Fibroblast of skin of abdomen (primary cell): Measurements from ENCODE around the gene MBLAC1.

Experiments
- DNase-seq: peaks from one replicate; pipeline ENCODE4 v3.0.0-alpha.2; 2013

MBLAC1 gene

GRCh38 chr7:100095704-100096103 is 31.1 kb upstream of the MBLAC1 start:
- DNase-seq = no peak

GRCh38 chr7:100098913-100099312 is 27.9 kb upstream of the MBLAC1 start:
- no peak for DNase-seq

GRCh38 chr7:100099452-100099851 is 27.3 kb upstream of the MBLAC1 start:
- no peak for DNase-seq

GRCh38 chr7:100100420-100101015 is 26.2 kb upstream of the MBLAC1 start:
- peak; percentile 99 for DNase-seq

- peak; percentile 100 for DNase-seq
Observed at GRCh38 chr7:100101016-100101862, 25.5 kb upstream of the MBLAC1 start, which contains the start of the genes AP4M1 and MCM7. AP4M1 (plus strand) TSS chr7:100101643; CDS start chr7:100101715, 72 bp downstream. MCM7 (minus strand) TSS chr7:100101397; CDS start chr7:100101294, 103 bp downstream.

- peak; percentile 53 for DNase-seq
Observed at GRCh38 chr7:100102950-100103840, 23.6 kb upstream of the MBLAC1 start.

GRCh38 chr7:100105534-100105933 is 21.2 kb upstream of the MBLAC1 start:
- no peak for DNase-seq

- no peak for DNase-seq
Observed at GRCh38 chr7:100106633-100107032, 20.1 kb upstream of the MBLAC1 start.

- no peak for DNase-seq
Observed at GRCh38 chr7:100107125-100107737, 19.5 kb upstream of the MBLAC1 start.

GRCh38 chr7:100107890-100108289 is 18.9 kb upstream of the MBLAC1 start:
- DNase-seq = no peak

- DNase-seq = no peak
Observed at GRCh38 chr7:100109521-100110163, 17.1 kb upstream of the MBLAC1 start.

- DNase-seq = no peak
Observed at GRCh38 chr7:100111156-100111555, 15.6 kb upstream of the MBLAC1 start.

GRCh38 chr7:100111914-100112313 is 14.9 kb upstream of the MBLAC1 start:
- no peak for DNase-seq

- no peak for DNase-seq
Observed at GRCh38 chr7:100115026-100115425, 11.7 kb upstream of the MBLAC1 start.

GRCh38 chr7:100118388-100119071 is 8.2 kb upstream of the MBLAC1 start:
- no peak for DNase-seq

GRCh38 chr7:100119072-100119969 is 7.4 kb upstream of the MBLAC1 start, which contains the start of the genes CNPY4 and TAF6:
CNPY4 (plus strand) TSS chr7:100119634; CDS start chr7:100119745, 111 bp downstream.
TAF6 (minus strand) TSS chr7:100119358; CDS start chr7:100114209, 5,149 bp downstream.
- DNase-seq = peak; percentile 94

GRCh38 chr7:100119970-100120732 is 6.6 kb upstream of the MBLAC1 start:
- peak; percentile 64 for DNase-seq

- DNase-seq = no peak
Observed at GRCh38 chr7:100120733-100121036, 6.1 kb upstream of the MBLAC1 start.

GRCh38 chr7:100122067-100122466 is 4.7 kb upstream of the MBLAC1 start:
- no peak for DNase-seq
